SH-SY5Y (cell line): Measurements from ENCODE around the gene SF3A2.

Experiments used
- GATA2 ChIP-seq: IDR thresholded peaks from 2 replicates; pipeline ENCODE4 v1.6.1; 2011; ENCODE audit warnings: mild to moderate bottlenecking, low read depth, low read length
- GATA3 ChIP-seq: IDR thresholded peaks from 2 replicates; pipeline ENCODE4 v1.6.1; 2011; ENCODE audit warnings: low read depth, mild to moderate bottlenecking, low read length, moderate library complexity

GRCh38 chr19:2248136-2249009, 11.7 kb downstream of the SF3A2 start:
- TF ChIP-seq GATA3 (no peak), GATA2 (no peak)
